Measurements from ENCODE around the gene PLCB4.

The PLCB4 gene

DNA sequence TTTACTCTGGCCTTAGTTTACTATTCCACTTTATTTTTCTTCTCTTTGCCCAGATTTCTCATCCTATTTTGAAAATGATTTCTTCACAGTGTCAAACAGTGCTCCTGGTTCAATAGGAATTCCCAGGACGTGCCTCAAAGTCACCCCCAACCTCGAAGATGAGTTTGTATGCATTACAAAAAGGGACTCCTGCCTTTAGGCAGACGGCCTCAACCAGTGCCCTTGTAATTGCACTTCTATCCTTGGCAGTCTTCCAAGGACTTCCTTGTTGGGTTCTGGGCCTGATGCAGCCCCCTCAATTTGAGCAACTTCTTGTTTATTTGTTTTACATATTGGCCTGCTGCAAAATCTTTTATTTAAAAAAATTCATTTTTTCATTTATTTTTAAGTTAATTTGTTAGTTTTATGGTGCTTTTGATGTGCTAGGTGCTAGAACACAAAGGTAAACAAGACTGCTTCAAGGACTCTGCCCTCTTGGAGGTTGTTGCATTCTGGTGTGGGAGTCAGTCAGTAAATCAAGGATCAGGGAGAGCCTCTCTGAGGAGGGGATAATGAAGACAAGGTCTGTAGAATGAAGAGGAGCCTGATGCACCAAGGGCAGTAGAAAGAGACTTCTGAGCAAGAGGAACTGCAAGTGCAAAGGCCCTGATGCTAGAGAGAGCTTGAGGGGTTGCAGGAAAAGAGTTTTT is 264.0 kb downstream of the PLCB4 start:
- no peak for TF ChIP-seq ZNF274 (IDR thresholded peaks at IDR 0.05; ENCODE audit: low read depth, low read length)
- H3K4me3 ChIP-seq (ENCODE audit: low read length): no peak overlapping the region

- TF ChIP-seq ZNF274 (IDR thresholded peaks at IDR 0.05; ENCODE audit: low read depth, low read length): no peak
Observed at GRCh38 chr20:9334866-9335265, 266.0 kb downstream of the PLCB4 start.

GRCh38 chr20:9338101-9338500 is 269.2 kb downstream of the PLCB4 start:
- TF ChIP-seq ZNF274 (IDR thresholded peaks at IDR 0.05; ENCODE audit: low read depth, low read length): no peak
- H3K4me3 ChIP-seq (ENCODE audit: low read length): no peak overlapping the region

More at GRCh38 chr20:9334866-9335265, 266.0 kb downstream of the PLCB4 start:
- no peak overlapping the region for H3K4me3 ChIP-seq (ENCODE audit: low read length)

DNA sequence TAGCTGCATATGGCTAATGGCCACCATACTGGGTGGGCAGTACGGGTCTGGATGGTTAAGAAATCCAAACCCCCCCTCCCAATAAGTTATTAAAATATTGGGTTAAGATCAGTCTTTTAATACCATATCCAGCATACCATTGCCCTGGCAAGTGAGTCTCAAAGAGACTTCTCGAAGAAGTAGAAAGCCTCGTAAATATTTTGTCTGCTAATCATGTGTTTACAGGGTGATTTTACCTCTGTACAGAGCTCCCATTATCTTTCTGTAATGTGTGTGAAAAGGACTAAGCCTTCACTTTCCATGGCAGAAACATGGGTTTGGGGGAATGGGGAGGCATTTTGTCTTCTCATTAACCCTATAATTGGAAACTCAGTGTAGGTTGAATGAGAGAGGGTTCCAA is 270.8 kb downstream of the PLCB4 start:
- no peak overlapping the region for H3K4me3 ChIP-seq (ENCODE audit: low read length)
- TF ChIP-seq ZNF274 (IDR thresholded peaks at IDR 0.05; ENCODE audit: low read depth, low read length): no peak

DNA sequence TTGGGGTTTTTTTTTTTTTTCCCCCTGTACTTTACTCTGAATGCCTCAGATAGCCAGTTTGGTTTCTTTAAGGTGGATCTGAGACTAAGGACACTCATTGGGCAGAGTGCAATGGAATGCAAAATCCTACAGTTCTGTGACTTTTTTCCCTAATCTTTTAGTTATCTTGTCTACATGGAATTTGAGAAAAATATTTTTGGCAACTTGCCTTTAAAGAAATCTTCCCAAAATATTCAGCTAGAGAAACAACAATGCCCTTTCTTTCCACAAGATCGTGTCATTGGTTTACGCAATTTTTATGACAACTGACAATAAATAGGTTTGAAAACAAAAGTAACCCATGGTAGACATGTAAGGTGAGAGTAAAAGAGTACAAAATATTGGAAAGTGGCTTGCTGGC is 273.8 kb downstream of the PLCB4 start:
- TF ChIP-seq ZNF274 (IDR thresholded peaks at IDR 0.05; ENCODE audit: low read depth, low read length): no peak

DNA sequence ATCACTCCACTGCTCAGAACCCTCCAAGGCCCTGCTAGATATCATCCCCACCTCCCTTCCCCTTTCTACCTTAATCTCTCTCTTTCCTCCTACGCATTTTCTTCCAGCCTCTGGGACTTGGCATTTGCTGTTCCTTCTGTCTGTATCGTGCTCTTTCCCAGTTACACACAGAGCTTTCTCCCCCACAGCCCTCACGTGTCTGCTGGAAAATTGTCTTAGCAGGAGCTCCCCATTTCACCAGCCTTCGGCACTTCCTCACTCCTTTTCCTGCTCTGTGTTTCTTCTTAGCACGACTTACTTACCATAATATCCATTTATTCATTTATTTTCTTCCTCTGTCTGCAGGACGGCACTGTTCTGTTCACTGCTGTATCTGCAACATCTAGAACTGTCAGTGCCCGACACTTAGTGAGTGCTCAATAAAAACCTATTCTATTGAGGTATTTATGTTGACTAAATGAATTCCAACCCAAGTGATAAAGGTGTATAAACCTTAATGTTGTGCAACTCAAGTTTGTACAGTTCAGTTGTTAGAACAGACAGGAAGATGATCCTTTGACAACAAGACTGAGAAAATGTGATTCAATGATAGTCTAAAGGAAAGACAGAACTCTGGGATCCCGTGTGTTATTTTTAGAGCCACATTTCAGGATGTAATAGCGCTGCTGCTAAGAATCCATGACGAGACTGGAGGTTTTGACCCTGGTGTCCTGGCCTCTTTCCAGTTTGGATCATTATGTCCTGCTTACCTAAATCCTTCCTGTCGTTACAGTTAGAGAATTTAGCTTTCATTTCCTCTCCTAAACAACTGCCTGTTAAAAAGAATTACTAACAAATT is 275.4 kb downstream of the PLCB4 start:
- no peak overlapping the region for H3K4me3 ChIP-seq (ENCODE audit: low read length)
- TF ChIP-seq ZNF274 (IDR thresholded peaks at IDR 0.05; ENCODE audit: low read depth, low read length): no peak

More for the DNA sequence above, 273.8 kb downstream of the PLCB4 start:
- no peak overlapping the region for H3K4me3 ChIP-seq (ENCODE audit: low read length)

GRCh38 chr20:9348316-9348715 is 279.4 kb downstream of the PLCB4 start:
- H3K4me3 ChIP-seq (ENCODE audit: low read length): no peak overlapping the region
- TF ChIP-seq ZNF274 (IDR thresholded peaks at IDR 0.05; ENCODE audit: low read depth, low read length): no peak

- H3K4me3 ChIP-seq (ENCODE audit: low read length): no peak overlapping the region
- no peak for TF ChIP-seq ZNF274 (IDR thresholded peaks at IDR 0.05; ENCODE audit: low read depth, low read length)
Observed at GRCh38 chr20:9348747-9349146, 279.9 kb downstream of the PLCB4 start.

GRCh38 chr20:9349249-9349648 is 280.4 kb downstream of the PLCB4 start:
- H3K4me3 ChIP-seq (ENCODE audit: low read length): no peak overlapping the region
- TF ChIP-seq ZNF274 (IDR thresholded peaks at IDR 0.05; ENCODE audit: low read depth, low read length): no peak

- TF ChIP-seq ZNF274 (IDR thresholded peaks at IDR 0.05; ENCODE audit: low read depth, low read length): no peak
- H3K4me3 ChIP-seq (ENCODE audit: low read length): no peak overlapping the region
Observed at GRCh38 chr20:9352739-9353138, 283.9 kb downstream of the PLCB4 start.

DNA sequence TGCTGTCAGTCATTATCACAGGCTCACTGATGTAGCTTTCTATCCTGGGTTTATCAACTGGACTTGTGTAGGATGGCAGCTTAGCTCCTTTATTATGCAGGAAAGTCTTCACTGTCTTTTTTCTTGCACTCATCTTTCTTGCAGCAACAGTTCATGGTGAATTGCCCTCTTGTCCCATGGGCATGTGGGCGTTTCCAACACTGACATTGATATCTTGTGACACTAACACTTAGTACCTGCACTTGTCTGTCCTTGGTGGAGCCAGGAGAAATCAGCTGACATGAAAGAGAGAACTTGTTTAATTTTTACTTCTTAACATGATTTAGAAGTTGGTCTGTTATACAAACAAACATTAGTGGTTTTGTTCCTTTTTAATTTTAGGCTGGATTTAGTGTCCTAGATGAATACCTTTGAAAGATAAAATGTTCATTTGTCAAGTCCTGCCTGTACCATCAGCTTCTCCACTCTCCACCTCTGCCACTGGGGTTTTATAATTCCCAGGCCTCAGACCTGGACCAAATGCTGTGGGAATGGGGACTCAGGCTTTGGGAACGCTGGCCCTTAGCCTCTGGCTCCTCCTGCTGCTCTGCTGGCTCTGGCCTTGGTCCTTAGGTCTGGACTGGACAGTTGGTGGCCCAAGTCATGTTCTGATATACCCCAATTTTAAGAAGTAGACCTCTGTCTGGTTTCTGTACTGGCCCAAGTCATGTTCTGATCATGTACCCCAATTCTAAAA is 284.5 kb downstream of the PLCB4 start:
- TF ChIP-seq ZNF274 (IDR thresholded peaks at IDR 0.05; ENCODE audit: low read depth, low read length): no peak
- H3K4me3 ChIP-seq (ENCODE audit: low read length): no peak overlapping the region

DNA sequence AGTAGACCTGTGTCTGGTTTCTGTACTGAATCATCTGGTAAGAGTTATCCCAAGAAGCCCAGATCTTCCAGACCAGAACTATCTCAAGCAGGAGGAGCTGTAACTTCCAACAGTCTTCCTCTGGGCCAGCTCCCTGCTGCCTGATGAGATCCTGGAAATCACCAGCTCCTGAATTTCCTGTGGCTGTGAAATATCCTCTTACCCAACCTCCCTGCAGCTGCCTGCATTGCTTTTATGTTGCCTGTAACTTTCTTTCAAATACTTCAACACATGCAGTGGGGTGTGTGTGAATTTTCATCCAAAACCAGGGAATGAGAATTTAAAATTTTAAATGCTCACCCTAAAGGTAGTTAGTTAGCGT is 285.0 kb downstream of the PLCB4 start:
- TF ChIP-seq ZNF274 (IDR thresholded peaks at IDR 0.05; ENCODE audit: low read depth, low read length): no peak
- H3K4me3 ChIP-seq (ENCODE audit: low read length): no peak overlapping the region

DNA sequence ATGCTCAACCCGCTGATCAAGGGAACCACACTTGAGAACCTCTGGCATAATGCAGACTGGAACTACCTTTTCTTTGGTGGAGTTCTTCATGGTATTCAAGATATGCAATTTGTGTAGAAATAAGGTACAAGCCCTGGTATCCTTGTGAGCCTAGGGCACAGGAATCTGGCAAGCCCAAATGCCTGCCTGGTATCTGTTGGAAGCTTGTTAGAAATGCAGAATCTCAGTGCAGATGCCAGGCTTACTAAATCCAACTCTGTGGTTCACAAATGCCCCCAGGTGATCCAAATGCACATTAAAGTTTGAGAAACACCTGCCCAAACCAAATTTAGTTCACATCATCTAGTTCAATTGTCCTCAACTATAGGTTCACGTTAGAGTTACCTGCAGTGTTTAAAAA is 285.7 kb downstream of the PLCB4 start:
- TF ChIP-seq ZNF274 (IDR thresholded peaks at IDR 0.05; ENCODE audit: low read depth, low read length): no peak
- no peak overlapping the region for H3K4me3 ChIP-seq (ENCODE audit: low read length)

DNA sequence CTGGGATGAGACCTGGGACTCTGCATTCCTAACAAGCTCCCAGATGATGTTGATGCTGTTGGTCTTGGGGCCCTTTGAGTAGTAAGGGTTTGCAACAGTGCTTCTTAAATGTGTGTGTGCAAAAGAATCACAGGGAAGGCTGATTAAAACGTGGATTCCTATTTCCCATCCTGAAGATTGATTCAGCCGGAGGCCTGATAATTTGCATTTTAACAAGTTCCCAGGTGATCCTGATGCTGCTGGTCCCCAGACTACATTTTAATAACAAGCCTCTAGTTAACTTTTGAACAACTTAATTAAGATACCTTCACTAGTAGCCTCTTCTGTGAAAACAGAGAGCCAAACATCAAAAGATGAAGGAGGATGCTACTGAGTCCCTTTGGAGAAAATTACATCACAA is 289.1 kb downstream of the PLCB4 start:
- TF ChIP-seq ZNF274 (IDR thresholded peaks at IDR 0.05; ENCODE audit: low read depth, low read length): no peak
- no peak overlapping the region for H3K4me3 ChIP-seq (ENCODE audit: low read length)

Measured in GM08714 (cell line).